T-helper 2 cell treated with Interferon-gamma antibody and Interleukin-4, amounts not matched to agents 5 μg/mL and 100 μg/mL, for 36 hours (primary cell): ENCODE data around the gene LAD1.

Experiments used
- DNase-seq: peaks from one replicate; pipeline ENCODE4 v3.0.0; 2021; ENCODE audit warnings: low spot score
- H3K27ac Mint-ChIP-seq: one replicate; pipeline ENCODE4 v1.8.0; 2021; ENCODE audit warnings: mild to moderate bottlenecking, mixed read lengths
- H3K27me3 Mint-ChIP-seq: one replicate; pipeline ENCODE4 v1.8.0; 2021; ENCODE audit warnings: low read depth, mixed read lengths
- H3K36me3 Mint-ChIP-seq: one replicate; pipeline ENCODE4 v1.8.0; 2021; ENCODE audit warnings: low read depth, mixed read lengths
- H3K4me1 Mint-ChIP-seq: one replicate; pipeline ENCODE4 v1.8.0; 2021; ENCODE audit warnings: low read depth, mixed read lengths
- H3K4me3 Mint-ChIP-seq: one replicate; pipeline ENCODE4 v1.8.0; 2022; ENCODE audit warnings: mild to moderate bottlenecking, moderate library complexity, mixed read lengths
- H3K9me3 Mint-ChIP-seq: one replicate; pipeline ENCODE4 v1.8.0; 2021; ENCODE audit warnings: mixed read lengths

The LAD1 gene

DNA sequence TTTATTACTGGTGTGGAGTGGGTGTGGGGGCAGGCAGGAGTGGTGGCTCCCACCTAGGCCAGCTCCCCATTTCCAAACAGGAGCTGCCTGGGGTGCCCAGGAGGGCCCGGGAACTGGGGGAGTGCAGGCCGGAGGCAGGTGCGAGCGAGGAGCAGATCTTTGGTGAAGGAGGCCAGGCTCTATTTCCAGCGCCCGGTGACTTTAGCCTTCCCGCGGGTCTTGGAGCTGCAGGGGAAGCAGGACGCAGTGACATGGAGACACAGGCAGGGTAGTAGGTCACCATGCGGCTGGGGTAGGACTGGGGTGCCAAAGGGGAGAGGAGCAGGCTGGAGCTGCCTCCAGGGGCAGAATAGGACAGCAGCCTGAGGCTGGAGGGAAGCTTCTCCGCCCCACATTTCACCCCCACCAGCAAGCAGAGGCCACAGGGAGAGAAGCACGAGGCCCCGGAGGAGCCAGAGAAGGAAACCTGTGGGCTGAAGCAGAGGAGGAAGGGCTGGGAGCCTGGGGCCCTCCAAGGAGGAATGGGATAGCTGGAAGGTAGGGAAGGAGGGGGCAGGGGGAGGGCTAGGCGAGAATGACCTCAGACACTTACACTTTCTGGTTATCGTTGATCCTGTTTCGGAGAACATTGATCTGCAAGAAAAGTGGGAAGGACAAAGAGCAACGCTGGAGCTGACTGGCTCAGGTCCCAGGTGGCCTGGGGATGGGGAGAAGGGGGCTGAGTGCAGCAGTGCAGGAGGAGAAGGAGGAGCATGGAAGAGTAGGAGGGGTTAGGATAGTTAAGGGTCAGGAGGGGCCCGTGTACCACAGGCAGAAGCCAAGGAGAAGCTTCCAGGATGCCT is 39.9 kb downstream of the LAD1 start:
- H3K4me1 Mint-ChIP-seq, result no peaks in the 10 kb centered on the region
- H3K4me3 Mint-ChIP-seq, result no peak overlapping the region
- no peak for DNase-seq
- H3K9me3 Mint-ChIP-seq, result no peaks in the 10 kb centered on the region
- H3K27me3 Mint-ChIP-seq, result no peaks in the 10 kb centered on the region
- H3K36me3 Mint-ChIP-seq, result no peaks in the 10 kb centered on the region
- H3K27ac Mint-ChIP-seq, result no peak overlapping the region

GRCh38 chr1:201358596-201358995 is 40.5 kb downstream of the LAD1 start:
- H3K4me1 Mint-ChIP-seq, result no peaks in the 10 kb centered on the region
- H3K27me3 Mint-ChIP-seq, result no peaks in the 10 kb centered on the region
- no peak overlapping the region for H3K4me3 Mint-ChIP-seq
- H3K27ac Mint-ChIP-seq, result no peak overlapping the region
- H3K9me3 Mint-ChIP-seq, result no peaks in the 10 kb centered on the region
- no peak for DNase-seq
- no peaks in the 10 kb centered on the region for H3K36me3 Mint-ChIP-seq

DNA sequence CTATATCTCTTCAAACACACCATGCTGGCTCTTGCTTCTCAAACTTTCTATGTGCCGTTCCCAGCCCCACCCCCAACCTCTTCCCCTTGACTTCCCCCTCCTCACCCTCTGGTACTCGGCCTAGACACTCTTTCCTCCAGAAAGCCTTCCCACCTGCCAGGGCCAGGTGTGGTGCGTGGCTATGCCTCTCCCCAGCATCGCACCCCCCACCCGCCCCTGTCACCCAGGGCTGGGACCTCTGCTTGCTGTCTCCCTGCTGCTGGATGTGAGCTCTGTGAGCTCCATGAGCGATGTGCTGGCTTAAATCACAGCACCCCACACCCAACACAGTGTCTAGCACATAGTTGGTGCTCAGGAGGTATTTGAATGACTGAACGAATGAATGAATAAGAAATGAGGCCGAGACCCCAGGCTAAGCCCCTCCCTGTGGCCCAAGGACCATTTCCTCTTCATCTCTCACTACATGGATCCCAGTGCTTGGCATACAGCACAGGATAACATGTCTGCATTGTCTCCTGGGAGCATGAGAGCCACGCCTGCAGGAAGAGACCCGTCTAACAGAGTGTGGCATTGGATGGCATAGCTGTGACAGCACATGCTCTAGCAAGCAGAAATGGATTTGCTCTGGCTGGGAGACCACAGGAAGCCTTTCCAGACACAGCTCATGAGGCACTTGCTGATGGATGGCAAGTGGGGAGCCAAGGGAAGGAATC is 41.3 kb downstream of the LAD1 start:
- no peak for DNase-seq
- Mint-ChIP-seq H3K27me3 (no peaks in the 10 kb centered on the region), H3K4me3 (no peak overlapping the region), H3K36me3 (no peaks in the 10 kb centered on the region), H3K4me1 (no peaks in the 10 kb centered on the region), H3K9me3 (no peaks in the 10 kb centered on the region), H3K27ac (no peak overlapping the region)

DNA sequence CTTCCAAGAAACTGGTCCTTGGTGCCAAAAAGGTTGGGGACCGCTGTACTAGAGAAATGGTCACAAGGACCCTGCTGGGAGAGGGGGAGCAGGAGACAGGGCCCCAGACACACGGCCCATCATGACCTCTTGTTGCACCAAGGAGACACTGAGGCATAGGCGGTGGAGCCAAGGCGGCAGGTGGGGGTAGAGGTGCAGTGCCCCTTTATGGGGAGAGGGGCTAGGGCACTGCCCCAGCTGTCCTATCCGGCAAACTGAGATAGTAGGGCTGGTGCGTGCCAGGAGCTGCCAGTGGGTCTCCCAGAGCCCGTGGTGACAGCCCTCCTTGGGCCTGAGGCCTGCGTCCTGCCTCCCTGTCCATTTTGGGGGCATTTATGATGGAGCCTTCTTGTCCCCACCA is 41.9 kb downstream of the LAD1 start:
- no peak for DNase-seq
- no peak overlapping the region for H3K27ac Mint-ChIP-seq
- no peaks in the 10 kb centered on the region for H3K27me3 Mint-ChIP-seq
- no peak overlapping the region for H3K4me3 Mint-ChIP-seq
- no peaks in the 10 kb centered on the region for H3K4me1 Mint-ChIP-seq
- H3K9me3 Mint-ChIP-seq, result no peaks in the 10 kb centered on the region
- H3K36me3 Mint-ChIP-seq, result no peaks in the 10 kb centered on the region

- Mint-ChIP-seq H3K4me1 (no peaks in the 10 kb centered on the region), H3K9me3 (no peaks in the 10 kb centered on the region), H3K27me3 (no peaks in the 10 kb centered on the region), H3K27ac (no peak overlapping the region), H3K4me3 (no peak overlapping the region), H3K36me3 (no peaks in the 10 kb centered on the region)
- no peak for DNase-seq
Observed at GRCh38 chr1:201356701-201357100, 42.4 kb downstream of the LAD1 start.

- Mint-ChIP-seq H3K4me3 (no peak overlapping the region), H3K27ac (no peak overlapping the region), H3K9me3 (no peaks in the 10 kb centered on the region), H3K27me3 (no peaks in the 10 kb centered on the region), H3K4me1 (no peaks in the 10 kb centered on the region), H3K36me3 (no peaks in the 10 kb centered on the region)
- DNase-seq, result no peak
Observed at GRCh38 chr1:201356236-201356635, 42.9 kb downstream of the LAD1 start.

DNA sequence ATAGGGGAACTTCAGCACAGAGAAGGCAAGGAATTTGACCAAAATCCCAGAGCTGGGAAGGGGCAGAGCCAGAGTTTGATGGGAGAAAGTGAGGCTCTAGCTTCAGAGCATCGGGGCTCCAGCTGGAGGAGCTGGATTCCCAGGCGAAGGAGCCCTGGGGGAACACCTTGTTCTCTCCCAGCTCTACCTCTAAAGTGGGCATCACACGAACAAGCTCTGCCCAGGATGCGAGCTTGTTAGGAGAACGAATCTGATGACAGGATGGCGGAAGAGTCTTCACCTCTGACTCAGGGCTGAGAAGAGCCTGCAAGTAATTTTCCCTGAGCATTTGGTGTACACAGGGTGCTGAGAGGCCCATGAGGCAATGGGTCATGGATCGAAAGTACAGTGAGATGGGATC is 43.7 kb downstream of the LAD1 start:
- Mint-ChIP-seq H3K27ac (no peak overlapping the region), H3K9me3 (no peaks in the 10 kb centered on the region), H3K4me3 (no peak overlapping the region), H3K36me3 (no peaks in the 10 kb centered on the region), H3K4me1 (no peaks in the 10 kb centered on the region), H3K27me3 (no peaks in the 10 kb centered on the region)
- DNase-seq, result no peak

- Mint-ChIP-seq H3K4me3 (no peak overlapping the region), H3K27ac (no peak overlapping the region), H3K9me3 (no peaks in the 10 kb centered on the region), H3K4me1 (no peaks in the 10 kb centered on the region), H3K27me3 (no peaks in the 10 kb centered on the region), H3K36me3 (no peaks in the 10 kb centered on the region)
- DNase-seq, result no peak
Observed at GRCh38 chr1:201354901-201355295, 44.2 kb downstream of the LAD1 start.

GRCh38 chr1:201354151-201354900 is 44.8 kb downstream of the LAD1 start:
- Mint-ChIP-seq H3K36me3 (no peaks in the 10 kb centered on the region), H3K4me1 (no peaks in the 10 kb centered on the region), H3K27ac (no peak overlapping the region), H3K27me3 (peaks cover 2% of the 10 kb centered on the region), H3K4me3 (no peak overlapping the region), H3K9me3 (no peaks in the 10 kb centered on the region)
- DNase-seq, result no peak

GRCh38 chr1:201353186-201353940 is 45.8 kb downstream of the LAD1 start:
- no peak for DNase-seq
- H3K27me3 Mint-ChIP-seq, result peaks cover 4% of the 10 kb centered on the region
- no peaks in the 10 kb centered on the region for H3K4me1 Mint-ChIP-seq
- H3K36me3 Mint-ChIP-seq, result no peaks in the 10 kb centered on the region
- no peaks in the 10 kb centered on the region for H3K9me3 Mint-ChIP-seq
- H3K4me3 Mint-ChIP-seq, result no peak overlapping the region
- no peak overlapping the region for H3K27ac Mint-ChIP-seq

DNA sequence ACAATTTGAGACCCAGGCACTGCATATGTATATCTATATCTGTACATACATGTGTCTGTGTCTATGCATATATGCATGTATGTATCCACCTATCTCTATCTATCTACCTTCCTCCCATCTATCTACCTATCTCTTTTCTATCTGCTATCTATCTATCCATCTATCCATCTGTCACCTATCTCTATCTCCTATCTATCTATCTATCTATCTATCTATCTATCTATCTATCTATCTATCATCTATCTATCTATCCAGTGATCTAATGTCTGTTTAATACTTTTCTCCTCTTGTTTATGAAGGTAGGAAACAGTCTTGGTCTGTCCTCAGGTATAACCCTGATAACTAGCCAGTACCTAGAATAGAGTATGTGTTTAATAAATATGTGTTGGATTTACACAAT is 47.5 kb downstream of the LAD1 start:
- no peak overlapping the region for H3K27ac Mint-ChIP-seq
- H3K27me3 Mint-ChIP-seq, result peaks cover 10% of the 10 kb centered on the region
- no peaks in the 10 kb centered on the region for H3K9me3 Mint-ChIP-seq
- no peak for DNase-seq
- H3K4me1 Mint-ChIP-seq, result no peaks in the 10 kb centered on the region
- H3K36me3 Mint-ChIP-seq, result no peaks in the 10 kb centered on the region
- H3K4me3 Mint-ChIP-seq, result no peak overlapping the region

- no peaks in the 10 kb centered on the region for H3K9me3 Mint-ChIP-seq
- H3K36me3 Mint-ChIP-seq, result no peaks in the 10 kb centered on the region
- no peak overlapping the region for H3K4me3 Mint-ChIP-seq
- H3K4me1 Mint-ChIP-seq, result no peaks in the 10 kb centered on the region
- DNase-seq, result no peak
- H3K27me3 Mint-ChIP-seq, result peaks cover 11% of the 10 kb centered on the region
- H3K27ac Mint-ChIP-seq, result no peak overlapping the region
Observed at GRCh38 chr1:201350884-201351283, 48.2 kb downstream of the LAD1 start.

DNA sequence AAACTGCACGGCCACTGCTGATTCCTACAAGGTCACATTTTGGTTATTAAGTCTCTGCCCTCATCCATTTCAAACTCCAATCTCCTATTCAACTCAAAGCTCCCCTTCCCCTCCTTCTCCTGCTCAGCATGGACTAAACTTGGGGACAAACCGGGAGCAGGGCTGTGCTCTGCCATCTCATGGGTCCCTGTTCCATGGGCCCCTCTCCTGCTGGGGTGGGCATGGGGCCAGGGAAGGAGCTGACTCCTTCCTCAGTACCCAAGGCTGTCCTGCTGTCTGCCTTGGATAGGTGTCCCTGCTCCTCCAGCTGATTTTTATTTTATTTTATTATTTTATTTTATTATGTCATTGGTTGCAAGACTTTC is 48.8 kb downstream of the LAD1 start:
- no peak for DNase-seq
- H3K4me3 Mint-ChIP-seq, result no peak overlapping the region
- peaks cover 11% of the 10 kb centered on the region for H3K27me3 Mint-ChIP-seq
- no peak overlapping the region for H3K27ac Mint-ChIP-seq
- H3K9me3 Mint-ChIP-seq, result no peaks in the 10 kb centered on the region
- H3K36me3 Mint-ChIP-seq, result no peaks in the 10 kb centered on the region
- no peaks in the 10 kb centered on the region for H3K4me1 Mint-ChIP-seq

GRCh38 chr1:201349092-201349491 is 50.0 kb downstream of the LAD1 start:
- Mint-ChIP-seq H3K4me1 (no peaks in the 10 kb centered on the region), H3K27ac (no peak overlapping the region), H3K36me3 (no peaks in the 10 kb centered on the region), H3K27me3 (peaks cover 18% of the 10 kb centered on the region), H3K4me3 (no peak overlapping the region), H3K9me3 (no peaks in the 10 kb centered on the region)
- DNase-seq, result no peak
